Colonic mucosa (tissue), 4 donors: ENCODE data around the gene PHF20. TPM values are rescaled to one million over a fixed set of nuclear protein-coding genes. Genes with fewer than 3 reads are reported as not detected.
"Not testable (repeated sequence)": the region's sequence is repeated elsewhere in the genome, so short reads cannot be mapped to it uniquely, and the experiment has no call there.

Experiments used
- DNase-seq: peaks from one replicate; pipeline ENCODE4 v3.0.0-alpha.2; 2020
- H3K27ac ChIP-seq: fragments of 200-600 bp; one replicate; pipeline ENCODE4 v1.8.0; 2021
- H3K27me3 ChIP-seq: fragments of 200-600 bp; one replicate; pipeline ENCODE4 v1.8.0; 2021
- H3K36me3 ChIP-seq: fragments of 200-600 bp; one replicate; pipeline ENCODE4 v1.8.0; 2021
- H3K4me1 ChIP-seq: fragments of 200-600 bp; one replicate; pipeline ENCODE4 v1.8.0; 2021; ENCODE audit warnings: mild to moderate bottlenecking
- H3K4me3 ChIP-seq: fragments of 200-600 bp; one replicate; pipeline ENCODE4 v1.8.0; 2021
- H3K9ac ChIP-seq, 2 donors: one replicate each; pipeline ENCODE4 v1.7.0; 2013; ENCODE audit warnings: control low read depth in 2 of 2, low read depth in 2 of 2, low read length in 2 of 2
- H3K9me3 ChIP-seq: fragments of 200-600 bp; one replicate; pipeline ENCODE4 v1.8.0; 2021
- CTCF ChIP-seq: fragments of 200-600 bp; IDR thresholded peaks from one replicate; pipeline ENCODE4 v1.8.0; 2022; ENCODE audit warnings: antibody characterized with exemption, mild to moderate bottlenecking
- intact Hi-C: fragments of 100-400 bp; cut with DNase I; formaldehyde crosslinking; loops from one replicate; pipeline ENCODE4 v1.14.1; 2022
- total RNA-seq, 2 donors: library from RNA; stranded (reverse); fragmentation: NEBNext Ultra II Directional in 1 of 2; extraction: Animal tissue kit (Norgen Biotek cat#: 25700) in 1 of 2; gene quantifications; one replicate each; pipeline ENCODE4 v1.2.1, GENCODE V29; 2021
- donor health status: healthy.
- donor health status: DM: no; HTN: no; CAD: no.
- donor health status: DM: no; HTN: no; CAD: no.

PHF20 gene
- total RNA-seq, 2 donors from 2014 or later, result 25.5 to 27.0 TPM

- no peak overlapping the region for H3K4me3 ChIP-seq
- H3K27me3 ChIP-seq, result no peaks in the 10 kb centered on the region
- no peak overlapping the region for H3K9ac ChIP-seq
- peaks cover 4% of the 10 kb centered on the region for H3K36me3 ChIP-seq
- no peak overlapping the region for H3K27ac ChIP-seq
- TF ChIP-seq CTCF, result no peak
- no peaks in the 10 kb centered on the region for H3K9me3 ChIP-seq
- DNase-seq, result no peak
- intact Hi-C loops, result no loop called here
- H3K4me1 ChIP-seq, result no peaks in the 10 kb centered on the region
These were observed 68.6 kb downstream of the PHF20 start for GRCh38 chr20:35840421-35840820.

GRCh38 chr20:35842361-35842760, 70.5 kb downstream of the PHF20 start:
- no peaks in the 10 kb centered on the region for H3K9me3 ChIP-seq
- no peaks in the 10 kb centered on the region for H3K4me1 ChIP-seq
- H3K27ac ChIP-seq, result no peak overlapping the region
- H3K36me3 ChIP-seq, result peaks cover 4% of the 10 kb centered on the region
- H3K9ac ChIP-seq, result no peak overlapping the region
- H3K4me3 ChIP-seq, result no peak overlapping the region
- TF ChIP-seq CTCF, result no peak
- no peaks in the 10 kb centered on the region for H3K27me3 ChIP-seq
- intact Hi-C loops, result no loop called here
- DNase-seq, result no peak

GRCh38 chr20:35843894-35844293, 72.1 kb downstream of the PHF20 start:
- intact Hi-C loops, H3K9ac ChIP-seq, H3K27ac ChIP-seq, H3K36me3 ChIP-seq, DNase-seq, H3K4me3 ChIP-seq, H3K9me3 ChIP-seq, H3K4me1 ChIP-seq, H3K27me3 ChIP-seq: not testable (repeated sequence)

GRCh38 chr20:35845561-35845960, 73.7 kb downstream of the PHF20 start:
- Histone ChIP-seq H3K9me3 (no peaks in the 10 kb centered on the region), H3K4me1 (no peaks in the 10 kb centered on the region), H3K27me3 (no peaks in the 10 kb centered on the region), H3K36me3 (peaks cover 4% of the 10 kb centered on the region), H3K27ac (no peak overlapping the region), H3K9ac (no peak overlapping the region), H3K4me3 (no peak overlapping the region)
- no peak for DNase-seq
- intact Hi-C loops, result no loop called here
- no peak for TF ChIP-seq CTCF

GRCh38 chr20:35849706-35850105, 77.9 kb downstream of the PHF20 start:
- Histone ChIP-seq H3K4me3 (no peak overlapping the region), H3K36me3 (peaks cover 1% of the 10 kb centered on the region), H3K9me3 (no peaks in the 10 kb centered on the region), H3K4me1 (no peaks in the 10 kb centered on the region), H3K9ac (no peak overlapping the region), H3K27me3 (no peaks in the 10 kb centered on the region), H3K27ac (no peak overlapping the region)
- intact Hi-C loops, result no loop called here
- TF ChIP-seq CTCF, result no peak
- DNase-seq, result no peak

- H3K27ac ChIP-seq, H3K9me3 ChIP-seq, H3K36me3 ChIP-seq, intact Hi-C loops, H3K9ac ChIP-seq, H3K27me3 ChIP-seq, DNase-seq, H3K4me3 ChIP-seq, H3K4me1 ChIP-seq: not testable (repeated sequence)
These were observed 79.8 kb downstream of the PHF20 start for GRCh38 chr20:35851659-35852058.
